PFSK-1 (cell line): ENCODE data around the gene GABRB1.

Source experiments
- FOXP2 ChIP-seq: optimal IDR thresholded peaks from 2 replicates; pipeline ENCODE3; 2011; ENCODE audit warnings: borderline replicate concordance, control low read depth, inconsistent platforms; ENCODE audit not compliant: insufficient read depth; ENCODE audit errors: extremely low read length, extremely low read depth
- POLR2AphosphoS5 ChIP-seq: IDR thresholded peaks from 2 replicates; pipeline ENCODE4 v1.6.1; 2012; ENCODE audit warnings: low read depth, mild to moderate bottlenecking, control low read depth, low read length, moderate library complexity
- SIN3A ChIP-seq: IDR thresholded peaks from 2 replicates; pipeline ENCODE4 v1.6.1; 2012; ENCODE audit warnings: mild to moderate bottlenecking, low read length, moderate library complexity, borderline replicate concordance; ENCODE audit not compliant: insufficient read depth
- TAF1 ChIP-seq: IDR thresholded peaks from 2 replicates; pipeline ENCODE4 v1.6.1; 2012; ENCODE audit warnings: low read length, control low read depth, borderline replicate concordance; ENCODE audit not compliant: insufficient read depth
- TF ChIP-seq, protein P1 (sequence below), 2 experiments: IDR thresholded peaks; 2 replicates each; pipeline versions ENCODE4 v1.6.1 to v1.8.0; 2011 to 2012; ENCODE audit warnings: low read depth in 2 of 2, low read length in 2 of 2, control low read depth in 1 of 2, inconsistent platforms in 1 of 2, mild to moderate bottlenecking in 1 of 2, moderate library complexity in 1 of 2; ENCODE audit not compliant: insufficient read depth in 1 of 2

The GABRB1 gene

DNA sequence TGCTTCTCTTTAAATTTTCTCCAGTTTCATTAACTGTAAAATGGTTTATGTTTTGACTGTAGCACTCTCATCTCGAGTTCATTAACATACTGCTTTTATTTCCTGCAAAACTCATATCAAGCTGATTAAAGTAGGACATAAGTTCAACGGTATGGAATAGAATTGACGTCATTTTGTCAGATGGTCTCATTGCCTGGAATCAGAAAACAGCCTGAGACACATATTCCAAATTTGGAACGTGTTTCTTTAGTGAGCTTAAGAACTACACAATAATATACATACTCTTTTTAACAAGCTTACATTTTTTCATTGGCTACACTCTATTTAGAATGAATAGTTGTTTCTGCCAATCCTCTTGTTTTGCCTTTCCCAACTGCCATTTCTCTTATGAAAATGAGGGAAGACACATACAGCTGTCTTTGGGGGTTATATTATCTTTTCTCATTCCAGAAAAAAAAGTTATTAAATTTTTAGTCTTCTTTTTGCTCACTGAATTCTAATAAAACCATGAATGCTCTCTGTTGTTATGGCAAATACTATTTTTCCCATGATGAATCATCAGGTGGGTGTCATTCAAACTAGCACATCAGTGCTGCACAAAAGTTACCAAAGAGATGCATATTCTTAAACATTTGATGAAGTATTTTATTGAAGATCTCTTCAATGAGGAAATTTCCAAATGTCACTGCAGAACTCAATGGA, 162.8 kb downstream of the GABRB1 start:
- TF ChIP-seq FOXP2 (no peak), SIN3A (no peak), POLR2AphosphoS5 (no peak), TAF1 (no peak)
- TF ChIP-seq, protein P1, sequence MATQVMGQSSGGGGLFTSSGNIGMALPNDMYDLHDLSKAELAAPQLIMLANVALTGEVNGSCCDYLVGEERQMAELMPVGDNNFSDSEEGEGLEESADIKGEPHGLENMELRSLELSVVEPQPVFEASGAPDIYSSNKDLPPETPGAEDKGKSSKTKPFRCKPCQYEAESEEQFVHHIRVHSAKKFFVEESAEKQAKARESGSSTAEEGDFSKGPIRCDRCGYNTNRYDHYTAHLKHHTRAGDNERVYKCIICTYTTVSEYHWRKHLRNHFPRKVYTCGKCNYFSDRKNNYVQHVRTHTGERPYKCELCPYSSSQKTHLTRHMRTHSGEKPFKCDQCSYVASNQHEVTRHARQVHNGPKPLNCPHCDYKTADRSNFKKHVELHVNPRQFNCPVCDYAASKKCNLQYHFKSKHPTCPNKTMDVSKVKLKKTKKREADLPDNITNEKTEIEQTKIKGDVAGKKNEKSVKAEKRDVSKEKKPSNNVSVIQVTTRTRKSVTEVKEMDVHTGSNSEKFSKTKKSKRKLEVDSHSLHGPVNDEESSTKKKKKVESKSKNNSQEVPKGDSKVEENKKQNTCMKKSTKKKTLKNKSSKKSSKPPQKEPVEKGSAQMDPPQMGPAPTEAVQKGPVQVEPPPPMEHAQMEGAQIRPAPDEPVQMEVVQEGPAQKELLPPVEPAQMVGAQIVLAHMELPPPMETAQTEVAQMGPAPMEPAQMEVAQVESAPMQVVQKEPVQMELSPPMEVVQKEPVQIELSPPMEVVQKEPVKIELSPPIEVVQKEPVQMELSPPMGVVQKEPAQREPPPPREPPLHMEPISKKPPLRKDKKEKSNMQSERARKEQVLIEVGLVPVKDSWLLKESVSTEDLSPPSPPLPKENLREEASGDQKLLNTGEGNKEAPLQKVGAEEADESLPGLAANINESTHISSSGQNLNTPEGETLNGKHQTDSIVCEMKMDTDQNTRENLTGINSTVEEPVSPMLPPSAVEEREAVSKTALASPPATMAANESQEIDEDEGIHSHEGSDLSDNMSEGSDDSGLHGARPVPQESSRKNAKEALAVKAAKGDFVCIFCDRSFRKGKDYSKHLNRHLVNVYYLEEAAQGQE (IDR thresholded peaks at IDR 0.05; ENCODE audit: insufficient read depth in 1 of 2, low read depth in 2 of 2, low read length in 2 of 2): no peak

DNA sequence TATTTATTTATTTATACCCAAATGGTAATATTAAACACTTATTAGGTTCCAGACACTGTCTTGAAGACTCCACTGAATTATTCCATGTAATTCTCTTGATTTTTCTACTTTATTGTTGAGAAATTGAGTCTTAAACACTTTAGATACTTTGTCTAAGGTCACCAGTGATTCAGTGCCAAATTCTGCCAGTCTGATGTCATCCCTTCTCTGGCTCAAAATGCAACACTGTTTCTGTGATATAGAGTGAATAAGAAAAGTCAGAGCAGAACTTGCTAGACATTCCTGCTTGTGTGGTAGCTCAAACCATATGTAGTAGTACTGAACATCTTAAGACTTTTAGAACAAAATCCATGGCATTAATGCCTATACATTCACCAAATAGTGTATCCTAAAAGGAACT, 164.3 kb downstream of the GABRB1 start:
- TF ChIP-seq FOXP2 (no peak), POLR2AphosphoS5 (no peak), TAF1 (no peak), SIN3A (no peak)
- TF ChIP-seq, protein P1 (IDR thresholded peaks at IDR 0.05; ENCODE audit: insufficient read depth in 1 of 2, low read depth in 2 of 2, low read length in 2 of 2): no peak

DNA sequence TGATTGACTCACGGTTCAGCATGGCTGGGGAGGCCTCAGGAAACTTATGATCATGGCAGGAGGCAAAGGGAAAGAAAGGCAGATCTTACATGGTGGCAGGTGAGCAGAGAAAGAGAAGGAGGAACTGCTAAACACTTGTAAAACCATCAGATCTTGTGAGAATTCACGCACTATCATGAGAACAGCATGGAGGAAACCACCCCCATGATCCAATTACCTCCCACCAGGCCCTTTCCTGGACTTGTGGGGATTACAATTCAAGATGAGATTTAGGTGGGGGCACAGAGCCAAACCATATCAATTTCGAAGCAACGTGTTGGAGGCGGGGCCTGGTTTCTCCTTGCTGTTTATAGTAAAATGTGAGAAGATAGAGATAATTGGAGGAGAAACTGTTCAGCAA, 167.4 kb downstream of the GABRB1 start:
- no peak for TF ChIP-seq TAF1

DNA sequence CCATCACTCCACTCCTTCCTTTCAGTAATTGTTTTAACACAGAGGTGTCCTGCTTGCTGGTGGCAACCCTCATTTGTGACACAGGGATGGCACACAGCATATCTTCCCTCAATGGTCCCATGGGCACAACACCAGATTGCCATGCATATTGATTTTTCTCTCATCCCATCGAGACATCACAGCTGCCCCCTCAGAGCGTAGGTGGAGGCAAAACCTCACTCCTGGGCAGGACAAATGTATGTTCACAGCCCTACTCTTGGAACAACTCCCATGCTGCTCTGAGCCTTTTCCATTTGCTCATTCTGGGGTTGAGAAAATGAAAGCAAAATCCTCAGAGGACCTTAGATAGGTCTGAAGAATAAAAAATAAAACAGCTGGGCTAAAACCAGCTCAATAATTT, 172.2 kb downstream of the GABRB1 start:
- TF ChIP-seq POLR2AphosphoS5: no peak
- no peak for TF ChIP-seq FOXP2
- no peak for TF ChIP-seq SIN3A
- TF ChIP-seq, protein P1 (IDR thresholded peaks at IDR 0.05; ENCODE audit: insufficient read depth in 1 of 2, low read depth in 2 of 2, low read length in 2 of 2): no peak
- TF ChIP-seq TAF1: no peak

DNA sequence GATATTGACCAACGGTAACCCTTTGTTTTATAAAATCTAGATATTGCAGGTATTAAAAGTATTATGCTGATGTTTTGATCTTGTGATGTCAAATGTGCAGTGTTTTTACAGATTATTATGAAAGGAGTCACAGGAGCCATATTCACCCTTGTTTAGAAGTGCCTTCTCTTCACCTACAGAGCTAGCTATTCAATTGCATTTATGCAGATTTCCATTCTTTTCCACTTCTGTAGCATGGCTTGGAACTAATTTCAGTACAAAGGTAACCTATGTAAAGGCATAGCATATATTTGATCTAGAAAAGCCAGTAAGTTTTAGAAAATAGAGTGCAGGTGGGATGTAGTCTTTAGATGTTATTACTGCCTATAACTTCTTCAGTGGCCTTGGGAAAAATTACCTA, 176.2 kb downstream of the GABRB1 start:
- TF ChIP-seq TAF1 (no peak), POLR2AphosphoS5 (no peak), FOXP2 (no peak), SIN3A (no peak)
- TF ChIP-seq, protein P1 (IDR thresholded peaks at IDR 0.05; ENCODE audit: insufficient read depth in 1 of 2, low read depth in 2 of 2, low read length in 2 of 2): no peak

DNA sequence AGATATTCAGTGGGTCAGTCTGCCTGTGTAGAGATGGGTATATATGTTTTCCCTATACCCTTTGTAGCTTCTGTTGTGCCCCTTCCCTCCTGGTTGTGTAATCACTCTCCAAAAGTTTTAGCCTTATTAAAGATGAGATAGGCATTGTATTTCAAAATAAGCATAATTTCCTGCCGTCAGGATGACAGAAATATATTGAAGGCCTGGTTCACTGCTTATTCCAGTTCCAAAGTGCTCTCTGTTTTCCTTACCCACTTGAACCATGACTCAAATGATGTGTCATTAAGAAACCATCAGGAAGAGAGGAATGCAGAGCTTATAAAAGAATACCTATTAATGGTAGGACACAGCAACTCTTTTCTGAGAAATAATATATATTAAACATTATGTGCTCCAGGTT, 178.5 kb downstream of the GABRB1 start:
- TF ChIP-seq SIN3A: no peak
- no peak for TF ChIP-seq TAF1
- TF ChIP-seq, protein P1 (IDR thresholded peaks at IDR 0.05; ENCODE audit: insufficient read depth in 1 of 2, low read depth in 2 of 2, low read length in 2 of 2): no peak
- TF ChIP-seq FOXP2: no peak
- no peak for TF ChIP-seq POLR2AphosphoS5
